Measurements from ENCODE around the gene GINS2.

GINS2 gene

GRCh38 chr16:85659336-85659735 is 29.4 kb downstream of the GINS2 start:
- H3K4me3 ChIP-seq (ENCODE audit: low read depth, low read length) = no peak overlapping the region
- H3K36me3 ChIP-seq (ENCODE audit: control insufficient read depth, insufficient read depth, low read length) = peaks cover 94% of the 10 kb centered on the region
- no peak overlapping the region for H3K9ac ChIP-seq (ENCODE audit: low read length)
- H3K27ac ChIP-seq (ENCODE audit: low read depth, low read length) = no peak overlapping the region
- no peaks in the 10 kb centered on the region for H3K27me3 ChIP-seq (ENCODE audit: control insufficient read depth, insufficient read depth, low read length)
- no peaks in the 10 kb centered on the region for H3K4me1 ChIP-seq (ENCODE audit: control insufficient read depth, insufficient read depth, low read length)
- H3K9me3 ChIP-seq (ENCODE audit: control insufficient read depth, insufficient read depth, low read depth, low read length) = no peaks in the 10 kb centered on the region

GRCh38 chr16:85658504-85659326 is 30.0 kb downstream of the GINS2 start:
- Histone ChIP-seq H3K27ac (ENCODE audit: low read depth, low read length) (no peak overlapping the region), H3K9me3 (ENCODE audit: control insufficient read depth, insufficient read depth, low read depth, low read length) (no peaks in the 10 kb centered on the region), H3K27me3 (ENCODE audit: control insufficient read depth, insufficient read depth, low read length) (no peaks in the 10 kb centered on the region), H3K4me3 (ENCODE audit: low read depth, low read length) (no peak overlapping the region), H3K36me3 (ENCODE audit: control insufficient read depth, insufficient read depth, low read length) (peaks cover 94% of the 10 kb centered on the region), H3K9ac (ENCODE audit: low read length) (no peak overlapping the region), H3K4me1 (ENCODE audit: control insufficient read depth, insufficient read depth, low read length) (no peaks in the 10 kb centered on the region)

GRCh38 chr16:85657996-85658395 is 30.8 kb downstream of the GINS2 start:
- Histone ChIP-seq H3K9me3 (ENCODE audit: control insufficient read depth, insufficient read depth, low read depth, low read length) (peaks cover 2% of the 10 kb centered on the region; the same call in 1 of the 2 replicates), H3K27me3 (ENCODE audit: control insufficient read depth, insufficient read depth, low read length) (no peaks in the 10 kb centered on the region), H3K4me3 (ENCODE audit: low read depth, low read length) (no peak overlapping the region), H3K36me3 (ENCODE audit: control insufficient read depth, insufficient read depth, low read length) (peaks cover 93% of the 10 kb centered on the region), H3K27ac (ENCODE audit: low read depth, low read length) (no peak overlapping the region), H3K9ac (ENCODE audit: low read length) (no peak overlapping the region), H3K4me1 (ENCODE audit: control insufficient read depth, insufficient read depth, low read length) (no peaks in the 10 kb centered on the region)

GRCh38 chr16:85657267-85657650 is 31.5 kb downstream of the GINS2 start:
- Histone ChIP-seq H3K9me3 (ENCODE audit: control insufficient read depth, insufficient read depth, low read depth, low read length) (peaks cover 2% of the 10 kb centered on the region; the same call in 1 of the 2 replicates), H3K4me1 (ENCODE audit: control insufficient read depth, insufficient read depth, low read length) (no peaks in the 10 kb centered on the region), H3K27ac (ENCODE audit: low read depth, low read length) (no peak overlapping the region), H3K36me3 (ENCODE audit: control insufficient read depth, insufficient read depth, low read length) (peaks cover 85% of the 10 kb centered on the region), H3K27me3 (ENCODE audit: control insufficient read depth, insufficient read depth, low read length) (no peaks in the 10 kb centered on the region), H3K4me3 (ENCODE audit: low read depth, low read length) (no peak overlapping the region), H3K9ac (ENCODE audit: low read length) (no peak overlapping the region)

- Histone ChIP-seq H3K9me3 (ENCODE audit: control insufficient read depth, insufficient read depth, low read depth, low read length) (peaks cover 2% of the 10 kb centered on the region; the same call in 1 of the 2 replicates), H3K27ac (ENCODE audit: low read depth, low read length) (no peak overlapping the region), H3K4me1 (ENCODE audit: control insufficient read depth, insufficient read depth, low read length) (no peaks in the 10 kb centered on the region), H3K27me3 (ENCODE audit: control insufficient read depth, insufficient read depth, low read length) (no peaks in the 10 kb centered on the region), H3K4me3 (ENCODE audit: low read depth, low read length) (no peak overlapping the region), H3K9ac (ENCODE audit: low read length) (no peak overlapping the region), H3K36me3 (ENCODE audit: control insufficient read depth, insufficient read depth, low read length) (peaks cover 82% of the 10 kb centered on the region)
Measured at GRCh38 chr16:85656351-85657266, 32.1 kb downstream of the GINS2 start.

- Histone ChIP-seq H3K4me1 (ENCODE audit: control insufficient read depth, insufficient read depth, low read length) (no peaks in the 10 kb centered on the region), H3K9ac (ENCODE audit: low read length) (no peak overlapping the region)
Measured at GRCh38 chr16:85655216-85656129, 33.3 kb downstream of the GINS2 start.

GRCh38 chr16:85654251-85655095 is 34.3 kb downstream of the GINS2 start:
- H3K36me3 ChIP-seq (ENCODE audit: control insufficient read depth, insufficient read depth, low read length) = peaks cover 78% of the 10 kb centered on the region
- H3K4me3 ChIP-seq (ENCODE audit: low read depth, low read length) = no peak overlapping the region
- H3K27ac ChIP-seq (ENCODE audit: low read depth, low read length) = no peak overlapping the region
- H3K4me1 ChIP-seq (ENCODE audit: control insufficient read depth, insufficient read depth, low read length) = 0 out of 2 replicates have a peak, but pooled peaks cover 3% of the 10 kb centered on the region
- H3K9me3 ChIP-seq (ENCODE audit: control insufficient read depth, insufficient read depth, low read depth, low read length) = peaks cover 2% of the 10 kb centered on the region; the same call in 1 of the 2 replicates
- no peaks in the 10 kb centered on the region for H3K27me3 ChIP-seq (ENCODE audit: control insufficient read depth, insufficient read depth, low read length)
- H3K9ac ChIP-seq (ENCODE audit: low read length) = no peak overlapping the region

More at GRCh38 chr16:85655216-85656129, 33.3 kb downstream of the GINS2 start:
- Histone ChIP-seq H3K9me3 (ENCODE audit: control insufficient read depth, insufficient read depth, low read depth, low read length) (peaks cover 2% of the 10 kb centered on the region; the same call in 1 of the 2 replicates), H3K36me3 (ENCODE audit: control insufficient read depth, insufficient read depth, low read length) (peaks cover 76% of the 10 kb centered on the region), H3K27ac (ENCODE audit: low read depth, low read length) (no peak overlapping the region), H3K4me3 (ENCODE audit: low read depth, low read length) (no peak overlapping the region), H3K27me3 (ENCODE audit: control insufficient read depth, insufficient read depth, low read length) (no peaks in the 10 kb centered on the region)

- peaks cover 77% of the 10 kb centered on the region for H3K36me3 ChIP-seq (ENCODE audit: control insufficient read depth, insufficient read depth, low read length)
- no peak overlapping the region for H3K9ac ChIP-seq (ENCODE audit: low read length)
- H3K4me3 ChIP-seq (ENCODE audit: low read depth, low read length) = no peak overlapping the region
- peaks cover 3% of the 10 kb centered on the region; the same call in 1 of the 2 replicates for H3K4me1 ChIP-seq (ENCODE audit: control insufficient read depth, insufficient read depth, low read length)
- peaks cover 2% of the 10 kb centered on the region; the same call in 1 of the 2 replicates for H3K9me3 ChIP-seq (ENCODE audit: control insufficient read depth, insufficient read depth, low read depth, low read length)
- no peak overlapping the region for H3K27ac ChIP-seq (ENCODE audit: low read depth, low read length)
- H3K27me3 ChIP-seq (ENCODE audit: control insufficient read depth, insufficient read depth, low read length) = no peaks in the 10 kb centered on the region
Measured at GRCh38 chr16:85653290-85653891, 35.4 kb downstream of the GINS2 start.

GRCh38 chr16:85652431-85653221 is 36.1 kb downstream of the GINS2 start:
- no peak overlapping the region for H3K4me3 ChIP-seq (ENCODE audit: low read depth, low read length)
- no peaks in the 10 kb centered on the region for H3K27me3 ChIP-seq (ENCODE audit: control insufficient read depth, insufficient read depth, low read length)
- H3K27ac ChIP-seq (ENCODE audit: low read depth, low read length) = no peak overlapping the region
- H3K36me3 ChIP-seq (ENCODE audit: control insufficient read depth, insufficient read depth, low read length) = peaks cover 76% of the 10 kb centered on the region
- peaks cover 3% of the 10 kb centered on the region; the same call in 1 of the 2 replicates for H3K4me1 ChIP-seq (ENCODE audit: control insufficient read depth, insufficient read depth, low read length)
- H3K9me3 ChIP-seq (ENCODE audit: control insufficient read depth, insufficient read depth, low read depth, low read length) = peaks cover 2% of the 10 kb centered on the region; the same call in 1 of the 2 replicates
- no peak overlapping the region for H3K9ac ChIP-seq (ENCODE audit: low read length)
